Endothelial cell (in vitro differentiated cells): Measurements from ENCODE around the gene DGKB. TPM values are rescaled to one million over a fixed set of nuclear protein-coding genes. Genes with fewer than 3 reads are reported as not detected.

Experiments used
- DNase-seq: peaks from one replicate; pipeline ENCODE4 v3.0.0; 2021; ENCODE audit warnings: low spot score
- H3K27ac Mint-ChIP-seq: one replicate; pipeline ENCODE4 v1.8.0; 2021; ENCODE audit warnings: mixed read lengths, inconsistent platforms; ENCODE audit not compliant: unreplicated experiment
- H3K27me3 Mint-ChIP-seq: one replicate; pipeline ENCODE4 v1.8.0; 2021; ENCODE audit warnings: mild to moderate bottlenecking, moderate library complexity, mixed read lengths, inconsistent platforms; ENCODE audit not compliant: unreplicated experiment
- H3K36me3 Mint-ChIP-seq: one replicate; pipeline ENCODE4 v1.8.0; 2021; ENCODE audit warnings: mild to moderate bottlenecking, low read depth, mixed read lengths, inconsistent platforms; ENCODE audit not compliant: unreplicated experiment
- H3K4me1 Mint-ChIP-seq: one replicate; pipeline ENCODE4 v1.8.0; 2021; ENCODE audit warnings: mild to moderate bottlenecking, mixed read lengths, inconsistent platforms; ENCODE audit not compliant: unreplicated experiment
- H3K4me3 Mint-ChIP-seq: one replicate; pipeline ENCODE4 v1.8.0; 2021; ENCODE audit warnings: mild to moderate bottlenecking, mixed read lengths, inconsistent platforms; ENCODE audit not compliant: unreplicated experiment
- H3K9me3 Mint-ChIP-seq: one replicate; pipeline ENCODE4 v1.8.0; 2021; ENCODE audit warnings: mixed read lengths, inconsistent platforms; ENCODE audit not compliant: unreplicated experiment
- CTCF ChIP-seq: fragments of 200-600 bp; sonication (generic); IDR thresholded peaks from one replicate; pipeline ENCODE4 v1.5.0; 2021; ENCODE audit warnings: antibody characterized with exemption; ENCODE audit not compliant: unreplicated experiment
- total RNA-seq: library from RNA; stranded (reverse); fragmentation: NEBNext Ultra II Directional; extraction: Animal tissue kit (Norgen Biotek cat#: 25700); gene quantifications from one replicate; pipeline ENCODE4 v1.2.1, GENCODE V29; 2021; ENCODE audit not compliant: unreplicated experiment

The DGKB gene
- total RNA-seq, 1 donor from 2014 or later: 0.46 TPM

- DNase-seq: no peak
- Mint-ChIP-seq H3K36me3 (no peaks in the 10 kb centered on the region), H3K4me1 (no peaks in the 10 kb centered on the region), H3K4me3 (no peak overlapping the region), H3K27ac (no peak overlapping the region), H3K27me3 (no peaks in the 10 kb centered on the region), H3K9me3 (no peaks in the 10 kb centered on the region)
- TF ChIP-seq CTCF: no peak
Measured at GRCh38 chr7:14892961-14893360, 9.6 kb downstream of the DGKB start.

- Mint-ChIP-seq H3K4me1 (no peaks in the 10 kb centered on the region), H3K27me3 (no peaks in the 10 kb centered on the region), H3K36me3 (no peaks in the 10 kb centered on the region), H3K4me3 (no peak overlapping the region), H3K27ac (no peak overlapping the region), H3K9me3 (no peaks in the 10 kb centered on the region)
- TF ChIP-seq CTCF: no peak
- no peak for DNase-seq
Measured at GRCh38 chr7:14891289-14891688, 11.3 kb downstream of the DGKB start.

GRCh38 chr7:14888962-14889361, 13.6 kb downstream of the DGKB start:
- no peaks in the 10 kb centered on the region for H3K4me1 Mint-ChIP-seq
- H3K27ac Mint-ChIP-seq: no peak overlapping the region
- DNase-seq: no peak
- H3K36me3 Mint-ChIP-seq: no peaks in the 10 kb centered on the region
- no peak overlapping the region for H3K4me3 Mint-ChIP-seq
- H3K9me3 Mint-ChIP-seq: no peaks in the 10 kb centered on the region
- H3K27me3 Mint-ChIP-seq: no peaks in the 10 kb centered on the region
- TF ChIP-seq CTCF: no peak

- Mint-ChIP-seq H3K36me3 (no peaks in the 10 kb centered on the region), H3K27ac (no peak overlapping the region), H3K4me3 (no peak overlapping the region), H3K9me3 (no peaks in the 10 kb centered on the region), H3K27me3 (no peaks in the 10 kb centered on the region), H3K4me1 (no peaks in the 10 kb centered on the region)
- no peak for TF ChIP-seq CTCF
- no peak for DNase-seq
Measured at GRCh38 chr7:14886533-14886932, 16.0 kb downstream of the DGKB start.

GRCh38 chr7:14875941-14876587, 26.5 kb downstream of the DGKB start:
- no peaks in the 10 kb centered on the region for H3K27me3 Mint-ChIP-seq
- no peaks in the 10 kb centered on the region for H3K4me1 Mint-ChIP-seq
- no peaks in the 10 kb centered on the region for H3K9me3 Mint-ChIP-seq
- no peak overlapping the region for H3K27ac Mint-ChIP-seq
- H3K4me3 Mint-ChIP-seq: no peak overlapping the region
- DNase-seq: no peak
- H3K36me3 Mint-ChIP-seq: no peaks in the 10 kb centered on the region
- TF ChIP-seq CTCF: no peak
